Epithelial cell of alveolus of lung (primary cell): ENCODE measurements around the gene PLA2G12A. TPM values are rescaled to one million over a fixed set of nuclear protein-coding genes. Genes with fewer than 3 reads are reported as not detected.

Source experiments
- total RNA-seq: library from RNA; depleted of rRNA; stranded (reverse); fragments of >200 nt; gene quantifications from 2 replicates; pipeline ENCODE4 v1.2.1, GENCODE V29; 2015

PLA2G12A gene
- total RNA-seq, result 13.7 and 28.3 TPM in 2 replicates

DNA sequence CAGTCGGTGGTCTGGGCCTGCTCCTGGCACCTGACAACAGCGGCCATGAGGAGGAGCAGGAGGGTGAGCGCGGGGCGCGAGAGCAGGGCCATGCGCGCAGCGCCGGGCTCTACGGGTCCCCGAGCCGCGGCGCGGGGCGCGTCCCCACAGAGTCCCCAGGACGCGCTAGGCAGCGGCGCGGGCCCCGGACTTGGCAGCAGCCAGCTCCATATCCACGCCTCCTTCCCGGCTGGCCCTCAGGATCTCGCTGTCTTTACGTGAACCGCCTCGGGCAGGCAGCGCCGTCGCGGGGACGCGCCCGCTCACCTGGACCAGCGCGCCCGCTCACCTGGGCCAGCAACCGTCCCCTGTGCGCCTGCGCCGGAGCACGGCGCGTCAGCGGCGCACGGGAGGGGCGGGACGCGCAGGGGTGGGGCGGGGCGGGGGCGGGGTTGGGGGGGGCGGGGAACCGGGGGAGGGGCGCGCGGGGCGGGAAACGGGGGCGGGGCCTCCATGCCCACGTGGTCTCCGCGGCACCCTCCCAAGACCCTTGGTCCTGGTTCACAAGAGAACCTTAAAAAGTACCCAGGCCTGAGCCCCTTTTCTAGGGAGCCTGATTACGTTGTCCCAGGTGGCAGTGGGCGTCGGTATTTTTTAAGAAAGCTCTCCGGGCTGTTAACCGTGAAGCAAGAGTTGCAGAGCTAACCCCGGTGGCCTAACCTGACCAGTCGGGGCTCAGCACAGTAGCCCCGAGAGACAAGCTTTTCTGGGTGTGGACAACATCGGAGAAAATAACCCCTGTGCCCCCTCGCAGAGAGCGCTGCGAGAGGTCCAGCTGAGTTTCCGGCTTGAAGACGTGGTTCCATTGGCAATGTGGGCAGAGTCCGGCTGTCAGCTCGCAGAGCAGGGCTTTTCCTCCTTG is at the start of gene PLA2G12A:
Gene PLA2G12A (minus strand): TSS at position 353 of the 901 bp plus-strand sequence. CDS start 261 bp downstream, at position 92.

GRCh38 chr4:109702950-109703663 is 26.8 kb downstream of the PLA2G12A start, which contains the start of gene CASP6:
Gene CASP6 (minus strand): TSS chr4:109703445. CDS start chr4:109703395, 50 bp downstream.

Other genes starting within 250 kb of the PLA2G12A start
- gene MCUB, start 169.8 kb downstream of the PLA2G12A start, total RNA-seq, result 7.9 and 45.0 TPM in 2 replicates
- 13.7 and 30.5 TPM in 2 replicates for gene CASP6, start 26.6 kb downstream of the PLA2G12A start, total RNA-seq
- gene CFI, start 71.9 kb upstream of the PLA2G12A start, total RNA-seq, result 12.2 and 18.3 TPM in 2 replicates
- gene GAR1, start 85.7 kb upstream of the PLA2G12A start, total RNA-seq, result 13.2 and 17.0 TPM in 2 replicates
- 0.13 and 0.24 TPM in 2 replicates for gene RRH, start 97.9 kb upstream of the PLA2G12A start, total RNA-seq
- under 0.01 TPM in 1 of 2 replicates, not detected in the other for gene LRIT3, start 118.0 kb upstream of the PLA2G12A start, total RNA-seq
- 0.08 and 0.13 TPM in 2 replicates for gene EGF, start 182.8 kb upstream of the PLA2G12A start, total RNA-seq